ENCODE results near the gene CNGB1.

GRCh38 chr16:57955572-57956188 lies 15.2 kb downstream of the CNGB1 start:
- no peak for TF ChIP-seq POLR2AphosphoS5 (IDR thresholded peaks at IDR 0.05)
- TF ChIP-seq CTCF (IDR thresholded peaks at IDR 0.05 in 8 of 11, conservative IDR thresholded peaks at IDR 0.05 in 3 of 11): no peak
